HG02588 (cell line): ENCODE measurements around the gene CYP11A1.
A peak's percentile ranks its signal among the peaks of the same experiment; 100 is the strongest.
"Not testable (repeated sequence)": the region's sequence is repeated elsewhere in the genome, so short reads cannot be mapped to it uniquely, and the experiment has no call there.

Experiments used
- ATAC-seq: cut with Tn5 transposase; IDR thresholded peaks from one replicate; pipeline ENCODE4 v1.9.1; 2021; ENCODE audit warnings: mild to moderate bottlenecking, moderate library complexity; ENCODE audit not compliant: unreplicated experiment

Gene CYP11A1

GRCh38 chr15:74400915-74401757 is 33.7 kb upstream of the CYP11A1 start:
- ATAC-seq: no peak

GRCh38 chr15:74400313-74400860 is 32.9 kb upstream of the CYP11A1 start:
- no peak for ATAC-seq

GRCh38 chr15:74399511-74400312 is 32.3 kb upstream of the CYP11A1 start:
- no peak for ATAC-seq

GRCh38 chr15:74399100-74399499 is 31.7 kb upstream of the CYP11A1 start:
- ATAC-seq: no peak

GRCh38 chr15:74398183-74398582 is 30.7 kb upstream of the CYP11A1 start:
- no peak for ATAC-seq

GRCh38 chr15:74397239-74398068 is 30.0 kb upstream of the CYP11A1 start:
- ATAC-seq: no peak

GRCh38 chr15:74396445-74397238 is 29.2 kb upstream of the CYP11A1 start:
- ATAC-seq: peak; percentile 39

- peak; percentile 1 for ATAC-seq
Measured at GRCh38 chr15:74396146-74396438, 28.6 kb upstream of the CYP11A1 start.

GRCh38 chr15:74395319-74396145 is 28.1 kb upstream of the CYP11A1 start:
- ATAC-seq: no peak

GRCh38 chr15:74394090-74394846 is 26.8 kb upstream of the CYP11A1 start:
- no peak for ATAC-seq

GRCh38 chr15:74393423-74393822 is 26.0 kb upstream of the CYP11A1 start:
- no peak for ATAC-seq

- no peak for ATAC-seq
Measured at GRCh38 chr15:74392902-74393301, 25.5 kb upstream of the CYP11A1 start.

GRCh38 chr15:74392451-74392830 is 25.0 kb upstream of the CYP11A1 start:
- no peak for ATAC-seq

- ATAC-seq: no peak
Measured at GRCh38 chr15:74391582-74392450, 24.4 kb upstream of the CYP11A1 start.

GRCh38 chr15:74390647-74391288 is 23.3 kb upstream of the CYP11A1 start:
- no peak for ATAC-seq

GRCh38 chr15:74390049-74390646 is 22.7 kb upstream of the CYP11A1 start:
- not testable (repeated sequence) for ATAC-seq
